Gastrocnemius medialis (tissue), 4 donors: ENCODE results near the gene TTLL10. TPM values are rescaled to one million over a fixed set of nuclear protein-coding genes. Genes with fewer than 3 reads are reported as not detected.

ENCODE experiments used
- ATAC-seq, 2 donors: fragments of 150-250 bp; one replicate each; pipeline ENCODE4 v1.9.1; 2016
- DNase-seq, 2 donors: peaks; one replicate each; pipeline ENCODE4 v3.0.0-alpha.2; 2019
- H3K27ac ChIP-seq, 4 donors: fragments of 200-600 bp; sonication (generic); 1 replicate in 1 of 4; 2 replicates in 3 of 4; pipeline ENCODE4 v1.5.1; 2016 to 2018; ENCODE audit warnings: mild to moderate bottlenecking in 2 of 4, moderate library complexity in 1 of 4
- H3K27me3 ChIP-seq, 3 donors: fragments of 200-600 bp; sonication (generic) in 2 of 3; 1 replicate in 1 of 3; 2 replicates in 2 of 3; pipeline versions ENCODE4 v1.5.1 to v1.6.0; 2016 to 2019; ENCODE audit warnings: mild to moderate bottlenecking in 1 of 3, moderate library complexity in 1 of 3
- H3K36me3 ChIP-seq, 2 donors: fragments of 200-600 bp; sonication (generic) in 1 of 2; one replicate each; pipeline ENCODE4 v1.5.1; 2017 to 2018
- H3K4me1 ChIP-seq, 2 donors: fragments of 200-600 bp; sonication (generic) in 1 of 2; one replicate each; pipeline ENCODE4 v1.5.1; 2016 to 2017; ENCODE audit warnings: mild to moderate bottlenecking in 2 of 2
- H3K4me3 ChIP-seq, 4 donors: fragments of 200-600 bp; sonication (generic) in 3 of 4; 1 replicate in 1 of 4; 2 replicates in 3 of 4; pipeline ENCODE4 v1.5.1; 2016 to 2019; ENCODE audit warnings: mild to moderate bottlenecking in 2 of 4
- H3K9me3 ChIP-seq, 3 donors: fragments of 200-600 bp; sonication (generic) in 2 of 3; 1 replicate in 1 of 3; 2 replicates in 2 of 3; pipeline ENCODE4 v1.5.1; 2016 to 2019
- POLR2A ChIP-seq, 2 donors: fragments of 450-650 bp; IDR thresholded peaks; one replicate each; pipeline ENCODE4 v1.6.1; 2017; ENCODE audit warnings: antibody characterized with exemption in 2 of 2, mild to moderate bottlenecking in 2 of 2, moderate library complexity in 2 of 2
- in situ Hi-C, 4 donors: fragments of 200-750 bp; cut with MboI; loops; one replicate each; pipeline versions ENCODE4 v1.15.0 to v1.8.0; 2017; ENCODE audit warnings: low sequenced_read_pairs in 4 of 4
- intact Hi-C: fragments of 100-400 bp; cut with DNase I; formaldehyde crosslinking; loops from one replicate; pipeline ENCODE4 v1.15.1; 2023; ENCODE audit warnings: low total_unique reads
- total RNA-seq, 4 donors: library from RNA; depleted of rRNA; stranded (reverse); fragments of >200 nt; gene quantifications; one replicate each; pipeline versions ENCODE4 v1.1.0 to v1.2.3, GENCODE V29; 2016
- TF ChIP-seq, protein P1 (sequence below), 5 experiments: fragments of 450-650 bp in 3 of 5; fragments of 200-600 bp in 2 of 5; sonication (generic) in 2 of 5; IDR thresholded peaks in 4 of 5; conservative IDR thresholded peaks in 1 of 5; 1 replicate in 4 of 5; 2 replicates in 1 of 5; pipeline ENCODE4 v1.5.1; 2016 to 2019; ENCODE audit warnings: antibody characterized with exemption in 5 of 5, mild to moderate bottlenecking in 3 of 5, moderate library complexity in 3 of 5

The TTLL10 gene, protein sequence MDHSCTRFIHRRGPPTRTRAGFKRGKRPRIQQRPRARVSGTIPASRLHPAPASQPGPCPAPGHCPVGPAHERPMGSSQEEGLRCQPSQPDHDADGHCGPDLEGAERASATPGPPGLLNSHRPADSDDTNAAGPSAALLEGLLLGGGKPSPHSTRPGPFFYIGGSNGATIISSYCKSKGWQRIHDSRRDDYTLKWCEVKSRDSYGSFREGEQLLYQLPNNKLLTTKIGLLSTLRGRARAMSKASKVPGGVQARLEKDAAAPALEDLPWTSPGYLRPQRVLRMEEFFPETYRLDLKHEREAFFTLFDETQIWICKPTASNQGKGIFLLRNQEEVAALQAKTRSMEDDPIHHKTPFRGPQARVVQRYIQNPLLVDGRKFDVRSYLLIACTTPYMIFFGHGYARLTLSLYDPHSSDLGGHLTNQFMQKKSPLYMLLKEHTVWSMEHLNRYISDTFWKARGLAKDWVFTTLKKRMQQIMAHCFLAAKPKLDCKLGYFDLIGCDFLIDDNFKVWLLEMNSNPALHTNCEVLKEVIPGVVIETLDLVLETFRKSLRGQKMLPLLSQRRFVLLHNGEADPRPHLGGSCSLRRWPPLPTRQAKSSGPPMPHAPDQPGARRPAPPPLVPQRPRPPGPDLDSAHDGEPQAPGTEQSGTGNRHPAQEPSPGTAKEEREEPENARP
- total RNA-seq, result under 1 TPM in 2 of 4 donors, not detected in 2; 0.13 to 0.16 TPM

DNA sequence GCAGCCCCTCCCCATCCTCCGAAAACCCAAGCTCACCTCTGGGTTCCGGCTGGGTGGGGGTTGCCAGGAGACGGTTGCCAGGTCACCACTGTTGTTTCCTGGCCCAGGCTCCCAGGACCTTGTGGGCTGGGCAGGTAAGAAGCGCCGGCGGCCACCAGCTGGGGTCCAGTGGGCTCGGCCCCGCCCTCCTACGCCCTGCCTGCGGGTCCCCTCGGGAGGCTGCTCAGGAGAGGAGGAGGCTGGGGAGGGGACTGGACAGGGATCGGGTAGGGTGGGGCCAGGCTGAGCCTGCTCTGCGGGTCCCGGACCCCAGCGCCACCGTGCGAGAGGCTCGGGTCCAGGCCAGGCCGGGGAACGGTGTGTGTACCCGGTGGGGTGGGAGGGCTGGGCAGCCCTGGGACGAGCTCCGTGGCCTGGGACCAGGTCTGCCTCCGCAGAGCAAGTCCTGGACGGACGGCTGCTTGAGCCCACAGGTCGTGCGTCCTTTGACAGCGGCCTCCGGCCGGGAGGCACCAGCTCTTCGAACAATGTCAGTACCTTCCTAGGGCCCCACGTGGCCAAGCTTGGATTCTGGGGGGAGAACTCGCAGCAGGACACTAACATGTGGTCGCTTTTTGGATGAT is at the start of gene TTLL10:
TTLL10 (plus strand) TSS at position 88 of the 623 bp plus-strand sequence. CDS start 5,336 bp downstream, outside the sequence.
- no peak for TF ChIP-seq POLR2A (IDR thresholded peaks at IDR 0.05)
- TF ChIP-seq, protein P1, sequence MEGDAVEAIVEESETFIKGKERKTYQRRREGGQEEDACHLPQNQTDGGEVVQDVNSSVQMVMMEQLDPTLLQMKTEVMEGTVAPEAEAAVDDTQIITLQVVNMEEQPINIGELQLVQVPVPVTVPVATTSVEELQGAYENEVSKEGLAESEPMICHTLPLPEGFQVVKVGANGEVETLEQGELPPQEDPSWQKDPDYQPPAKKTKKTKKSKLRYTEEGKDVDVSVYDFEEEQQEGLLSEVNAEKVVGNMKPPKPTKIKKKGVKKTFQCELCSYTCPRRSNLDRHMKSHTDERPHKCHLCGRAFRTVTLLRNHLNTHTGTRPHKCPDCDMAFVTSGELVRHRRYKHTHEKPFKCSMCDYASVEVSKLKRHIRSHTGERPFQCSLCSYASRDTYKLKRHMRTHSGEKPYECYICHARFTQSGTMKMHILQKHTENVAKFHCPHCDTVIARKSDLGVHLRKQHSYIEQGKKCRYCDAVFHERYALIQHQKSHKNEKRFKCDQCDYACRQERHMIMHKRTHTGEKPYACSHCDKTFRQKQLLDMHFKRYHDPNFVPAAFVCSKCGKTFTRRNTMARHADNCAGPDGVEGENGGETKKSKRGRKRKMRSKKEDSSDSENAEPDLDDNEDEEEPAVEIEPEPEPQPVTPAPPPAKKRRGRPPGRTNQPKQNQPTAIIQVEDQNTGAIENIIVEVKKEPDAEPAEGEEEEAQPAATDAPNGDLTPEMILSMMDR (IDR thresholded peaks at IDR 0.05 in 4 of 5, conservative IDR thresholded peaks at IDR 0.05 in 1 of 5), result no peak
- no peak within 1 kb of the TSS for H3K4me3 ChIP-seq
- intact Hi-C loops, result no loop called here
- H3K9me3 ChIP-seq, result no peaks in the 10 kb centered on the region
- ATAC-seq (no peak), DNase-seq (no peak)
- H3K36me3 ChIP-seq, result no peaks in the 10 kb centered on the region
- no peaks in the 10 kb centered on the region for H3K4me1 ChIP-seq
- no peak within 1 kb of the TSS for H3K27ac ChIP-seq
- in situ Hi-C loops, result no loop called here
- peaks cover 10 to 83% (median 52%) of the 10 kb centered on the region in 3 donors for H3K27me3 ChIP-seq

DNA sequence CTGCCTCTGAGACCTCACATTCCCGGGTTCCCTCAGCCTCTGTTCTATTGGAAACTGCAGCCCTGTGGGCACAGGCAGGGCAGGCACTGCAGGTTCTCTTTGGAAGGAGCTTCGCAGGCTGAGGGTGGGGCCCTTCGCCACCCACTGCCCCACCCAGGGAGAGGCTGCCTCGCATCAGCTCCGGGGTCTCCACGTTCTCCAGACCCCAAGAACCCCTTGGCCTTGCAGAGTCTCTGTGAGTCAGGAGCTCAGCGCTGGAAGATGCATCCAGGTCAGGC is 49.2 kb upstream of the TTLL10 start:
- Histone ChIP-seq H3K27ac (no peak overlapping the region), H3K27me3 (peaks cover 2 to 6% (median 4%) of the 10 kb centered on the region in 3 donors), H3K9me3 (no peaks in the 10 kb centered on the region), H3K36me3 (no peaks in the 10 kb centered on the region), H3K4me1 (no peaks in the 10 kb centered on the region), H3K4me3 (no peak overlapping the region)
- TF ChIP-seq, protein P1 (IDR thresholded peaks at IDR 0.05 in 4 of 5, conservative IDR thresholded peaks at IDR 0.05 in 1 of 5), result no peak
- TF ChIP-seq POLR2A (IDR thresholded peaks at IDR 0.05), result no peak
- no peak for DNase-seq
- no peak for ATAC-seq
- in situ Hi-C loops (loop anchor here in 1 of 4 donors (25.0 kb wide), 1 partner anchor 138 kb away; the partner anchor contains the start of gene UBE2J2), intact Hi-C loops (no loop called here)

DNA sequence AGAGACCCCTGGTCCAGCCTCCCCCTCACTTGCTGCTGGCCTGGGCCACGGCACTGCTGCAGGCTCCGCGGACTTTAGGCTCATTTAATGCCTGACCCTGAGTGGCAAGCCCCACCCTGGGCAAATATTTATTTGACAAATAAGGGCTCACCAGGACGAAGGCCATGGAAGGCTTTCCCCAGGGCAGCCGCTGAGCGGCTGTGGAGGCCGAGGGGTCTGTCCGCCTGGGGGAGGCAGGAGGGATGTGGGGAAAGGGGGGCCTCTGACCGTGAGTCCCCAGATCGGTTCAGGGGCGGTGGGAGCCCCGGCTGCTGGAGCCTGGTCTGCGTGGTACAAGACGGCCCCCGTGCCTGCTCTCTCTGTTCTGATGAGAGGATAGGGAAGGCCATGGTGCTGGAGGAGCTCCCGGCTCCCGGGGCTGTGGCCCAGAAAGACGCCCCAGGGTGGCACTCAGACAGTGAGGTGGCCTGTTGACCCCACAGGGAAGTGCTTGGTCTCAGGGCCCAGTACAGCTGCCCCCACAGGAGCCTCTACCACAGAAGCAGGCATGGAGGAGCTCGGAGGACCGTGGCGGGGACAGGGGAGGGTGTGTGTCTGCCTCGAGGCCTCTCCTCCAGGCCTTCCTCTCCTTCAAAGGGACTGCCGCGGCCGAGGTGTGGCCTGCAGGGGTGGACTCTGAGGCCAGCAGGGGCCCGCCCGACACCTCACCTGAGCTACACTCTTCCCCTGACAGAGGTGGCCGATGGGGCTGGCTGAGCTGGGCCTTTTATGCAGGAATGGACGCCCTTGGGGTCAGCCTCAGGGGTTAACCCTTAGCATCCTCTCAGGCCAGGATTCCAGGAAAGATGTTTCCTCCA is 48.7 kb upstream of the TTLL10 start:
- TF ChIP-seq, protein P1 (IDR thresholded peaks at IDR 0.05 in 4 of 5, conservative IDR thresholded peaks at IDR 0.05 in 1 of 5), result no peak
- no peak for TF ChIP-seq POLR2A (IDR thresholded peaks at IDR 0.05)
- DNase-seq, result no peak
- in situ Hi-C loops (loop anchor here in 2 of 4 donors (25.0 kb wide), 1 partner anchor 137 kb away; the partner anchor contains the start of gene UBE2J2 (in 2 of the 2)), intact Hi-C loops (no loop called here)
- Histone ChIP-seq H3K4me3 (no peak overlapping the region), H3K36me3 (no peaks in the 10 kb centered on the region), H3K9me3 (no peaks in the 10 kb centered on the region), H3K27ac (no peak overlapping the region), H3K4me1 (no peaks in the 10 kb centered on the region), H3K27me3 (peaks cover 2 to 6% (median 4%) of the 10 kb centered on the region in 3 donors)
- no peak for ATAC-seq

DNA sequence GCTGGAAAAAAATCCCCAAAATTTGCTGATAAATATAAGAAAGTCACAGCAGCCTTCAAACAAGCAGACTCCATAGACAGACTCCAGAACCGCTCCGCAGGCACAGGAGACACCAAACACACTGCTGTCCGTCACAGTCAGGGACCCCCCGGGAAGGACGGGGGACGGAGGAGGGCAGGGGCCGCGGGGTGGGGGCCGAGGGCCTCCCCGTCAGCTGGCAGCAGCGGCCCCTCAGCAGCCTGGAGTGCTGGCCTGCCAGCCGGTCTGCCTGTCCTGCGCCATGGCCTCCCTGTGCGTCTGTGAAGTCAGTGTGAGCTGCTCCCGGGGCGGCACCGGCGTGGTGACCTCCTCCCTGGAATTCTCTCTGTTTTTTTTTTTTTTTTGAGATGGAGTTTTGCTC is 47.7 kb upstream of the TTLL10 start:
- Histone ChIP-seq H3K36me3 (no peaks in the 10 kb centered on the region), H3K27me3 (peaks cover 2 to 6% (median 4%) of the 10 kb centered on the region in 3 donors), H3K4me1 (no peaks in the 10 kb centered on the region), H3K27ac (no peak overlapping the region), H3K4me3 (no peak overlapping the region), H3K9me3 (no peaks in the 10 kb centered on the region)
- ATAC-seq (no peak), DNase-seq (no peak)
- intact Hi-C loops, result no loop called here
- TF ChIP-seq, protein P1 (IDR thresholded peaks at IDR 0.05 in 4 of 5, conservative IDR thresholded peaks at IDR 0.05 in 1 of 5), result no peak
- no peak for TF ChIP-seq POLR2A (IDR thresholded peaks at IDR 0.05)
- in situ Hi-C loops, result loop anchor here in 1 of 4 donors (25.0 kb wide), 1 partner anchor 136 kb away; the partner anchor contains the start of gene UBE2J2
